Spleen (tissue), 7 donors: ENCODE data around the gene RAPSN.

Experiments used
- CTCF ChIP-seq, 11 experiments: fragments of 200-600 bp in 7 of 11; fragments of 450-650 bp in 4 of 11; sonication (generic) in 4 of 11; IDR thresholded peaks in 8 of 11; conservative IDR thresholded peaks in 3 of 11; 1 replicate in 7 of 11; 2 replicates in 4 of 11; pipeline versions ENCODE4 v1.4.0 to v1.8.0; 2016 to 2021; ENCODE audit warnings: antibody characterized with exemption in 11 of 11, inconsistent platforms in 4 of 11, mild to moderate bottlenecking in 1 of 11
- POLR2A ChIP-seq, 3 donors: fragments of 450-650 bp; IDR thresholded peaks; one replicate each; pipeline ENCODE4 v1.5.1; 2017; ENCODE audit warnings: antibody characterized with exemption in 3 of 3, mild to moderate bottlenecking in 1 of 3
- POLR2AphosphoS5 ChIP-seq, 3 donors: sonication (generic); formaldehyde crosslinking; IDR thresholded peaks; one replicate each; pipeline ENCODE4 v1.5.1; 2017; ENCODE audit warnings: antibody characterized with exemption in 3 of 3
- donor health status: DM: no; HTN: no; CAD: no; lungs with moderate emphysema.
- donor health status: DM: no; HTN: no; CAD: no.
- donor health status: DM: no; HTN: no; CAD: no.

GRCh38 chr11:47469361-47470179 is 20.6 kb upstream of the RAPSN start:
- TF ChIP-seq POLR2A (IDR thresholded peaks at IDR 0.05) (no peak), CTCF (IDR thresholded peaks at IDR 0.05 in 8 of 11, conservative IDR thresholded peaks at IDR 0.05 in 3 of 11) (no peak), POLR2AphosphoS5 (IDR thresholded peaks at IDR 0.05) (no peak)
